AML-193 (cell line): ENCODE measurements around the gene MEGF10.
"Not testable (repeated sequence)": the region's sequence is repeated elsewhere in the genome, so short reads cannot be mapped to it uniquely, and the experiment has no call there.

ENCODE experiments used
- DNase-seq, 2 experiments: peaks; one replicate each; lab custom pipeline; 2025; lab: John Stamatoyannopoulos, UW

The MEGF10 gene

GRCh38 chr5:127290019-127290945 is at the start of gene MEGF10:
TSS of gene MEGF10 (plus strand) at chr5:127290796. CDS start at chr5:127331309, 40,513 bp downstream.
- DNase-seq = no peak

GRCh38 chr5:127243011-127243410 is 47.6 kb upstream of the MEGF10 start:
- DNase-seq = no peak

GRCh38 chr5:127254729-127255284 is 35.8 kb upstream of the MEGF10 start:
- no peak for DNase-seq

GRCh38 chr5:127256886-127257597 is 33.6 kb upstream of the MEGF10 start:
- DNase-seq = no peak

GRCh38 chr5:127260686-127261085 is 29.9 kb upstream of the MEGF10 start:
- DNase-seq = no peak

GRCh38 chr5:127265473-127265872 is 25.1 kb upstream of the MEGF10 start:
- DNase-seq = not testable (repeated sequence)

- DNase-seq = not testable (repeated sequence)
Measured at GRCh38 chr5:127268342-127268741, 22.3 kb upstream of the MEGF10 start.

GRCh38 chr5:127270713-127271112 is 19.9 kb upstream of the MEGF10 start:
- not testable (repeated sequence) for DNase-seq

GRCh38 chr5:127275641-127276193 is 14.9 kb upstream of the MEGF10 start:
- DNase-seq = no peak

GRCh38 chr5:127280491-127281220 is 9.9 kb upstream of the MEGF10 start:
- no peak for DNase-seq

- no peak for DNase-seq
Measured at GRCh38 chr5:127281609-127282008, 9.0 kb upstream of the MEGF10 start.

- DNase-seq = no peak
Measured at GRCh38 chr5:127288676-127289075, 1.9 kb upstream of the MEGF10 start.

GRCh38 chr5:127290946-127291693 is 524 bp downstream of the MEGF10 start:
- no peak for DNase-seq

- no peak for DNase-seq
Measured at GRCh38 chr5:127292030-127292735, 1.6 kb downstream of the MEGF10 start.

- no peak for DNase-seq
Measured at GRCh38 chr5:127293373-127293772, 2.8 kb downstream of the MEGF10 start.

- no peak for DNase-seq
Measured at GRCh38 chr5:127294829-127295228, 4.2 kb downstream of the MEGF10 start.

GRCh38 chr5:127295454-127295853 is 4.9 kb downstream of the MEGF10 start:
- DNase-seq = no peak

- DNase-seq = no peak
Measured at GRCh38 chr5:127296321-127296720, 5.7 kb downstream of the MEGF10 start.

GRCh38 chr5:127296894-127297293 is 6.3 kb downstream of the MEGF10 start:
- DNase-seq = not testable (repeated sequence)

- no peak for DNase-seq
Measured at GRCh38 chr5:127297348-127298035, 6.9 kb downstream of the MEGF10 start.
